ENCODE measurements around the gene TSPAN1. TPM values are rescaled to one million over a fixed set of nuclear protein-coding genes. Genes with fewer than 3 reads are reported as not detected.

Gene TSPAN1
- total RNA-seq, 4 donors from 2014 or later: 228 to 1,657 (median 1,038) TPM

- H3K9me3 ChIP-seq: no peaks in the 10 kb centered on the region
- peaks cover 0 to 7% (median 0%) of the 10 kb centered on the region in 4 donors for H3K36me3 ChIP-seq
- no peak overlapping the region for H3K4me3 ChIP-seq
- peak; percentile 55 for DNase-seq
- 53 to 56% methylated on average over 4 to 6 of the region's 6 CpGs for WGBS, 2 donors (ENCODE audit: low coverage in 1 of 2)
- TF ChIP-seq CTCF (IDR thresholded peaks at IDR 0.05) (peak in 2 of 5 experiments; percentile 26 to 38), POLR2AphosphoS5 (IDR thresholded peaks at IDR 0.05) (peak in 1 of 3 donors; percentile 34), EP300 (IDR thresholded peaks at IDR 0.05; ENCODE audit: low read depth) (no peak), POLR2A (IDR thresholded peaks at IDR 0.05) (no peak)
- no peaks in the 10 kb centered on the region for H3K27me3 ChIP-seq
- peaks cover 9 to 52% (median 35%) of the 10 kb centered on the region in 4 donors for H3K4me1 ChIP-seq
- in situ Hi-C loops (cut with MboI; ENCODE audit: low pct_ligation_motif_present in 1 of 4, low pct_unique_long_range_greater_than_20kb in 1 of 4, low sequenced_read_pairs in 3 of 4) (loop anchor here in 1 of 4 donors (5.0 kb wide), 1 partner anchor 151 kb away; no protein-coding TSS in a partner anchor), intact Hi-C loops (cut with DNase I; ENCODE audit: low total_unique reads) (no loop called here)
- H3K27ac ChIP-seq: peak overlapping the region; percentile 78 to 87 (median 86)
Observed at GRCh38 chr1:46188295-46189030, 13.6 kb downstream of the TSPAN1 start.

DNA sequence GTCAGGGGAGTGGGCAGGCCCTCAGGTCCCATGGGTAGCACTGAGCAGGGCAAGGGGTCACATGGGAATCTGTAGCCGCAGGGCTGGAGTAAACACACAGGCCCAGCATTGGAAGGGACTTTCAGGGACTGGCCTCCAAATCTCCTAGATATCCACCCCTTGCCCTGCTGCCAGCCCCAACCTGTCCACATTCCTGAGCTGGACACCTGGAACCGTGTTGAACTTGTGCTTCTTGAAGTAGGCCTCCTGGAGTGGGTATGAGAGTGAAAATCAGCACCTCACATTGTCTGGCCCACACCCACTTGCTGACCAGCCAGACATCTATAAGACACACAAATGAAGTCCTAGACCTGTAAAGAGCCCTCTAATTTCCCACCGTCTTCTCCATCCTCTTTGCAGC lies 15.7 kb downstream of the TSPAN1 start:
- Histone ChIP-seq H3K9me3 (no peaks in the 10 kb centered on the region), H3K36me3 (peaks cover 0 to 7% (median 0%) of the 10 kb centered on the region in 4 donors), H3K4me3 (no peak overlapping the region), H3K4me1 (peaks cover 9 to 33% (median 19%) of the 10 kb centered on the region in 4 donors), H3K27me3 (no peaks in the 10 kb centered on the region), H3K27ac (no peak overlapping the region)
- DNase-seq: no peak
- intact Hi-C loops (cut with DNase I; ENCODE audit: low total_unique reads) (no loop called here), in situ Hi-C loops (cut with MboI; ENCODE audit: low pct_ligation_motif_present in 1 of 4, low pct_unique_long_range_greater_than_20kb in 1 of 4, low sequenced_read_pairs in 3 of 4) (no loop called here)
- TF ChIP-seq EP300 (IDR thresholded peaks at IDR 0.05; ENCODE audit: low read depth) (no peak), POLR2A (IDR thresholded peaks at IDR 0.05) (no peak), POLR2AphosphoS5 (IDR thresholded peaks at IDR 0.05) (no peak), CTCF (IDR thresholded peaks at IDR 0.05) (no peak)
- 80 to 89% methylated on average over 1 to 2 of the region's 3 CpGs for WGBS, 2 donors (ENCODE audit: low coverage in 1 of 2)

GRCh38 chr1:46191033-46191701 lies 16.3 kb downstream of the TSPAN1 start:
- peaks cover 0 to 7% (median 0%) of the 10 kb centered on the region in 4 donors for H3K36me3 ChIP-seq
- intact Hi-C loops (cut with DNase I; ENCODE audit: low total_unique reads) (no loop called here), in situ Hi-C loops (cut with MboI; ENCODE audit: low pct_ligation_motif_present in 1 of 4, low pct_unique_long_range_greater_than_20kb in 1 of 4, low sequenced_read_pairs in 3 of 4) (no loop called here)
- peaks cover 9 to 27% (median 16%) of the 10 kb centered on the region in 4 donors for H3K4me1 ChIP-seq
- 87 to 91% methylated on average over 3 to 9 of the region's 9 CpGs for WGBS, 2 donors (ENCODE audit: low coverage in 1 of 2)
- no peak for DNase-seq
- no peaks in the 10 kb centered on the region for H3K9me3 ChIP-seq
- TF ChIP-seq POLR2A (IDR thresholded peaks at IDR 0.05): no peak
- no peak for TF ChIP-seq EP300 (IDR thresholded peaks at IDR 0.05; ENCODE audit: low read depth)
- peak in 1 of 3 donors; percentile 22 for TF ChIP-seq POLR2AphosphoS5 (IDR thresholded peaks at IDR 0.05)
- H3K4me3 ChIP-seq: no peak overlapping the region
- no peak overlapping the region for H3K27ac ChIP-seq
- no peaks in the 10 kb centered on the region for H3K27me3 ChIP-seq

GRCh38 chr1:46192171-46192570 lies 17.3 kb downstream of the TSPAN1 start:
- peaks cover 7 to 28% (median 17%) of the 10 kb centered on the region in 4 donors for H3K4me1 ChIP-seq
- intact Hi-C loops (cut with DNase I; ENCODE audit: low total_unique reads): no loop called here
- TF ChIP-seq POLR2AphosphoS5 (IDR thresholded peaks at IDR 0.05): no peak
- no peak for TF ChIP-seq CTCF (IDR thresholded peaks at IDR 0.05)
- peak; percentile 16 for TF ChIP-seq POLR2A (IDR thresholded peaks at IDR 0.05)
- TF ChIP-seq EP300 (IDR thresholded peaks at IDR 0.05; ENCODE audit: low read depth): no peak
- no peaks in the 10 kb centered on the region for H3K9me3 ChIP-seq
- no peak for DNase-seq
- H3K27ac ChIP-seq: no peak overlapping the region
- 90% methylated on average over 10 of the region's 10 CpGs; no CpG with 5 or more reads in 1 of the 2 donors for WGBS, 2 donors (ENCODE audit: low coverage in 1 of 2)
- no peaks in the 10 kb centered on the region for H3K27me3 ChIP-seq
- no peak overlapping the region for H3K4me3 ChIP-seq
- in situ Hi-C loops (cut with MboI; ENCODE audit: low pct_ligation_motif_present in 1 of 4, low pct_unique_long_range_greater_than_20kb in 1 of 4, low sequenced_read_pairs in 3 of 4): no loop called here
- H3K36me3 ChIP-seq: peaks cover 0 to 7% (median 0%) of the 10 kb centered on the region in 4 donors
